Kidney (tissue), 14 donors: Measurements from ENCODE around the gene GNA12. TPM values are rescaled to one million over a fixed set of nuclear protein-coding genes. Genes with fewer than 3 reads are reported as not detected.
A peak's percentile ranks its signal among the peaks of the same experiment; 100 is the strongest.

Experiments used
- DNase-seq, 5 donors: peaks; one replicate each; pipeline ENCODE4 v3.0.0-alpha.2; 2013 to 2020
- FAIRE-seq: peaks from 2 replicates; lab custom pipeline; 2012; peaks lifted over from hg19 to GRCh38; lab: Jason Lieb, UNC
- H3K27ac ChIP-seq, 2 donors: one replicate each; pipeline ENCODE4 v1.7.0; 2013; ENCODE audit warnings: low read depth in 2 of 2, low read length in 2 of 2, inconsistent platforms in 1 of 2
- H3K27me3 ChIP-seq: one replicate; pipeline ENCODE4 v1.7.1; 2013; ENCODE audit warnings: low read length, inconsistent platforms; ENCODE audit not compliant: control insufficient read depth, insufficient read depth
- H3K36me3 ChIP-seq, 3 donors: one replicate each; pipeline versions ENCODE4 v1.7.0 to v1.7.1; 2013; ENCODE audit warnings: low read length in 3 of 3, control low read depth in 1 of 3, inconsistent platforms in 1 of 3; ENCODE audit not compliant: insufficient read depth in 3 of 3, control insufficient read depth in 2 of 3
- H3K4me1 ChIP-seq, 3 donors: one replicate each; pipeline versions ENCODE4 v1.7.0 to v1.7.1; 2013; ENCODE audit warnings: low read length in 3 of 3, inconsistent platforms in 1 of 3, low read depth in 1 of 3; ENCODE audit not compliant: control insufficient read depth in 2 of 3, insufficient read depth in 2 of 3
- H3K4me3 ChIP-seq, 3 donors: one replicate each; pipeline versions ENCODE4 v1.7.0 to v1.8.1; 2013; ENCODE audit warnings: low read length in 3 of 3, control low read depth in 1 of 3, inconsistent platforms in 1 of 3
- H3K9ac ChIP-seq, 3 donors: one replicate each; pipeline versions ENCODE4 v1.7.0 to v1.7.1; 2013; ENCODE audit warnings: low read length in 3 of 3, control low read depth in 1 of 3, inconsistent platforms in 1 of 3
- H3K9me3 ChIP-seq, 3 donors: one replicate each; pipeline versions ENCODE4 v1.7.0 to v1.7.1; 2013; ENCODE audit warnings: low read length in 3 of 3, control low read depth in 1 of 3, inconsistent platforms in 1 of 3; ENCODE audit not compliant: control insufficient read depth in 2 of 3, insufficient read depth in 1 of 3
- intact Hi-C: fragments of 100-400 bp; cut with DNase I; formaldehyde crosslinking; loops from one replicate; pipeline ENCODE4 v1.11.1; 2022
- polyA plus RNA-seq: library from polyadenylated mRNA; stranded (reverse); fragments of 350-450 nt; fragmentation: Illumina TruSeq; extraction: RNeasy Lipid Tissue Mini Kit (QIAGEN cat#74804); gene quantifications from one replicate; pipeline ENCODE4 v1.2.3, GENCODE V29; 2014; ENCODE audit warnings: low read depth, low replicate concordance; ENCODE audit not compliant: insufficient read depth
- total RNA-seq: library from RNA; stranded (reverse); fragmentation: NEBNext Ultra II Directional; extraction: Animal tissue kit (Norgen Biotek cat#: 25700); gene quantifications from one replicate; pipeline ENCODE4 v1.2.1, GENCODE V29; 2021
- TF ChIP-seq, protein P1 (sequence below): IDR thresholded peaks from 3 replicates; pipeline ENCODE4 v1.5.1; 2012; ENCODE audit warnings: mild to moderate bottlenecking, moderate library complexity, borderline replicate concordance; ENCODE audit not compliant: insufficient read depth; ENCODE audit errors: extremely low read depth
- donor health status: control.
- donor health status: control.
- donor health status: control.
- donor health status: control.
- donor health status: control.
- donor health status: DM: yes; HTN: yes; CAD: no.
- donor health status: Normal renal cell carcinoma (clear cell type).

The GNA12 gene
- total and polyA plus RNA-seq, 2 donors from 2014 or later = 16.5 to 41.1 TPM

DNA sequence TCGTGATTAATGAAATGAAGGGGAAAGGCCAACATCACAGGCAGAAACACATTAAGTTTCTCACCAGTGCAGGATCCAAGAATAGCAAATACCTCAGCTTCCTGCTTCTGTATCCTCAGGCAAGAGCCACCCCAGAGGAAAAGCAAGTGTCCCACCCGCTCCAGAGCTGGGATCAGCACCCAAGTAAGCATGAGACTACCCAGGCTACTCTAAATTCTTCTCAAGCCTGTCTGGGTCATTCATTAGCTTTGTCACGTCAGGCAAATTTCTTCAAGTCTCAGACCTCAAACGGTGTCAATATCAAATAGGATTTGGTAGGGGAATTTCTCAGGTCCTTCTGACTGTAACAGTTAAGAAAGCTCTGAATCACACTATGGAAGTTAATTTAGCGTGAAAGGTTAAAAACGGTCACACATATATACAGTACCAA lies 59.0 kb downstream of the GNA12 start:
- intact Hi-C loops = no loop called here
- DNase-seq (peak in 2 of 5 donors; percentile 51 to 72), FAIRE-seq (no peak)
- Histone ChIP-seq H3K9me3 (no peaks in the 10 kb centered on the region), H3K27ac (no peak overlapping the region), H3K9ac (no peak overlapping the region), H3K4me1 (peaks cover 0 to 2% (median 0%) of the 10 kb centered on the region in 3 donors), H3K4me3 (no peak overlapping the region), H3K36me3 (no peaks in the 10 kb centered on the region), H3K27me3 (no peaks in the 10 kb centered on the region)
- TF ChIP-seq, protein P1, sequence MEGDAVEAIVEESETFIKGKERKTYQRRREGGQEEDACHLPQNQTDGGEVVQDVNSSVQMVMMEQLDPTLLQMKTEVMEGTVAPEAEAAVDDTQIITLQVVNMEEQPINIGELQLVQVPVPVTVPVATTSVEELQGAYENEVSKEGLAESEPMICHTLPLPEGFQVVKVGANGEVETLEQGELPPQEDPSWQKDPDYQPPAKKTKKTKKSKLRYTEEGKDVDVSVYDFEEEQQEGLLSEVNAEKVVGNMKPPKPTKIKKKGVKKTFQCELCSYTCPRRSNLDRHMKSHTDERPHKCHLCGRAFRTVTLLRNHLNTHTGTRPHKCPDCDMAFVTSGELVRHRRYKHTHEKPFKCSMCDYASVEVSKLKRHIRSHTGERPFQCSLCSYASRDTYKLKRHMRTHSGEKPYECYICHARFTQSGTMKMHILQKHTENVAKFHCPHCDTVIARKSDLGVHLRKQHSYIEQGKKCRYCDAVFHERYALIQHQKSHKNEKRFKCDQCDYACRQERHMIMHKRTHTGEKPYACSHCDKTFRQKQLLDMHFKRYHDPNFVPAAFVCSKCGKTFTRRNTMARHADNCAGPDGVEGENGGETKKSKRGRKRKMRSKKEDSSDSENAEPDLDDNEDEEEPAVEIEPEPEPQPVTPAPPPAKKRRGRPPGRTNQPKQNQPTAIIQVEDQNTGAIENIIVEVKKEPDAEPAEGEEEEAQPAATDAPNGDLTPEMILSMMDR = no peak

DNA sequence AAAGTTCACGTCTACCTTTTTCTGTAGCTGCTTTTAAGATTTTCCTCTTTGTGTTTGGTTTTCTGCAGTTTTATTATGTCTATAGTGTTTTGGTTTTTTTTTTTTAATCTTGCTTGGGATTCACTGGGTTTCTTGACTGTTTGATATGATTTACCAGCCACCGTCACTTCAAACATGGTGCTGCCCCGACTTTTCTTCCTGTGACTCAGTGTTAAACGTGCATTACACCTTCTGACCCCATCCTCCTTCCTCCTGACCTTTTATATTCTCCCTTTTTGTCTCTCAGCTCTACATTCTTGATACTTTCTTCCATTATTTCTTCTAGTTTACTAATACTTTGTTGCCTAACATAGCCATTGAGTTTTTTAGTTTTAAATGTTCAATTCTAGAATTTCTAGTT lies 61.5 kb downstream of the GNA12 start:
- intact Hi-C loops = no loop called here
- FAIRE-seq (no peak), DNase-seq (no peak)
- Histone ChIP-seq H3K9ac (no peak overlapping the region), H3K27ac (no peak overlapping the region), H3K9me3 (no peaks in the 10 kb centered on the region), H3K36me3 (peaks cover 0 to under 1% (median 0%) of the 10 kb centered on the region in 3 donors), H3K27me3 (no peaks in the 10 kb centered on the region), H3K4me1 (peaks cover 0 to 2% (median 0%) of the 10 kb centered on the region in 3 donors), H3K4me3 (no peak overlapping the region)
- TF ChIP-seq, protein P1 = no peak

GRCh38 chr7:2782121-2782520 lies 62.0 kb downstream of the GNA12 start:
- Histone ChIP-seq H3K4me1 (peaks cover 0 to 2% (median 0%) of the 10 kb centered on the region in 3 donors), H3K27me3 (no peaks in the 10 kb centered on the region), H3K9ac (no peak overlapping the region), H3K9me3 (no peaks in the 10 kb centered on the region), H3K4me3 (no peak overlapping the region), H3K36me3 (peaks cover 0 to 4% (median 0%) of the 10 kb centered on the region in 3 donors), H3K27ac (no peak overlapping the region)
- intact Hi-C loops = no loop called here
- TF ChIP-seq, protein P1 = no peak
- FAIRE-seq (no peak), DNase-seq (no peak)

DNA sequence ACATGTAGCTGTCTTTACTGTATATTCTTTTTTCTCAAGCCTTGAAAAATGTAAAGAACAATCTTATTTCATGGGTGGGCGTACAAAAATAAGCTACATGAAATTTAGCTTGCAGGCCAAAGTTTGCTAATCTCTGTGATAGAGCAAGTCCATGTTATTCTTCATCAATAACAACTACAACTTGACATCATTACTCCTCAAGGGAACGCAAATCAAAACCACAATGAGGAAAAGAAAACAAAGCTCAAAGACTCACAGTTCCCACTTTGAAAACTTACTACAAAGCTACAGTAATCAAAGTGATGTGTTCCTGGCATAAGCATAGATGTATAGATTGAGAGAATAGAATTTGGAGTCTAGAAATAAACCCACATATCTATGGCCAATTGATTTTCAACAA lies 62.5 kb downstream of the GNA12 start:
- Histone ChIP-seq H3K9me3 (no peaks in the 10 kb centered on the region), H3K27ac (no peak overlapping the region), H3K4me1 (peaks cover 0 to 2% (median 0%) of the 10 kb centered on the region in 3 donors), H3K27me3 (no peaks in the 10 kb centered on the region), H3K4me3 (no peak overlapping the region), H3K36me3 (peaks cover 0 to 4% (median 0%) of the 10 kb centered on the region in 3 donors), H3K9ac (no peak overlapping the region)
- TF ChIP-seq, protein P1 = no peak
- intact Hi-C loops = no loop called here
- DNase-seq = no peak
- no peak for FAIRE-seq
